ENCODE results near the gene TMEM151A. TPM values are rescaled to one million over a fixed set of nuclear protein-coding genes. Genes with fewer than 3 reads are reported as not detected.

TMEM151A gene
- total RNA-seq, 1 donor from 2014 or later, result not detected

GRCh38 chr11:66267379-66268243 is 24.1 kb upstream of the TMEM151A start:
- Histone ChIP-seq H3K27ac (peak overlapping the region; percentile 91), H3K27me3 (ENCODE audit: low read depth) (no peaks in the 10 kb centered on the region), H3K4me1 (peaks cover 29% of the 10 kb centered on the region), H3K4me3 (peak overlapping the region; percentile 81), H3K36me3 (peaks cover 39% of the 10 kb centered on the region), H3K9me3 (no peaks in the 10 kb centered on the region)
- ATAC-seq (peak; percentile 91), DNase-seq (peak; percentile 92)
- TF ChIP-seq CTCF (IDR thresholded peaks at IDR 0.05), result peak; percentile 17
- intact Hi-C loops (cut with DNase I), result no loop called here

GRCh38 chr11:66268244-66268951 is 23.3 kb upstream of the TMEM151A start, which contains the start of gene RAB1B:
Gene RAB1B, plus strand, starts transcription at chr11:66268639. Its CDS starts 41 bp downstream, at chr11:66268680.
- Histone ChIP-seq H3K27ac (peak within 1 kb of the TSS; percentile 91), H3K27me3 (ENCODE audit: low read depth) (no peaks in the 10 kb centered on the region), H3K9me3 (no peaks in the 10 kb centered on the region), H3K4me3 (peak within 1 kb of the TSS; percentile 81), H3K4me1 (peaks cover 29% of the 10 kb centered on the region), H3K36me3 (peaks cover 39% of the 10 kb centered on the region)
- ATAC-seq (peak; percentile 95), DNase-seq (peak; percentile 100)
- intact Hi-C loops (cut with DNase I), result no loop called here
- no peak for TF ChIP-seq CTCF (IDR thresholded peaks at IDR 0.05)

- Histone ChIP-seq H3K4me3 (peak overlapping the region; percentile 81), H3K4me1 (peaks cover 29% of the 10 kb centered on the region), H3K27me3 (ENCODE audit: low read depth) (no peaks in the 10 kb centered on the region), H3K36me3 (peaks cover 39% of the 10 kb centered on the region), H3K27ac (peak overlapping the region; percentile 91), H3K9me3 (no peaks in the 10 kb centered on the region)
- ATAC-seq (no peak), DNase-seq (no peak)
- TF ChIP-seq CTCF (IDR thresholded peaks at IDR 0.05), result no peak
- intact Hi-C loops (cut with DNase I), result no loop called here
Observed at GRCh38 chr11:66268952-66269905, 22.5 kb upstream of the TMEM151A start.

GRCh38 chr11:66271816-66272215 is 19.9 kb upstream of the TMEM151A start:
- no peak overlapping the region for H3K27ac ChIP-seq
- no peaks in the 10 kb centered on the region for H3K9me3 ChIP-seq
- DNase-seq, result no peak
- H3K36me3 ChIP-seq, result peaks cover 53% of the 10 kb centered on the region
- no peak overlapping the region for H3K4me3 ChIP-seq
- no peak for ATAC-seq
- intact Hi-C loops (cut with DNase I), result no loop called here
- TF ChIP-seq CTCF (IDR thresholded peaks at IDR 0.05), result no peak
- no peaks in the 10 kb centered on the region for H3K27me3 ChIP-seq (ENCODE audit: low read depth)
- H3K4me1 ChIP-seq, result peaks cover 24% of the 10 kb centered on the region

- TF ChIP-seq CTCF (IDR thresholded peaks at IDR 0.05), result no peak
- no peak overlapping the region for H3K27ac ChIP-seq
- DNase-seq (no peak), ATAC-seq (no peak)
- intact Hi-C loops (cut with DNase I), result no loop called here
- H3K36me3 ChIP-seq, result peaks cover 54% of the 10 kb centered on the region
- peaks cover 23% of the 10 kb centered on the region for H3K4me1 ChIP-seq
- H3K9me3 ChIP-seq, result no peaks in the 10 kb centered on the region
- H3K4me3 ChIP-seq, result no peak overlapping the region
- H3K27me3 ChIP-seq (ENCODE audit: low read depth), result no peaks in the 10 kb centered on the region
Observed at GRCh38 chr11:66272596-66272995, 19.1 kb upstream of the TMEM151A start.

Measured in lower lobe of right lung (tissue), 2 donors.